NOMO-1 treated with DMSO at 0.1 percent for 48 hours (cell line): Measurements from ENCODE around the gene KRT86.
"Not testable (repeated sequence)": the region's sequence is repeated elsewhere in the genome, so short reads cannot be mapped to it uniquely, and the experiment has no call there.

Experiments used
- DNase-seq: peaks from one replicate; lab custom pipeline; 2025; ENCODE audit not compliant: unreplicated experiment; lab: John Stamatoyannopoulos, UW

Gene KRT86

DNA sequence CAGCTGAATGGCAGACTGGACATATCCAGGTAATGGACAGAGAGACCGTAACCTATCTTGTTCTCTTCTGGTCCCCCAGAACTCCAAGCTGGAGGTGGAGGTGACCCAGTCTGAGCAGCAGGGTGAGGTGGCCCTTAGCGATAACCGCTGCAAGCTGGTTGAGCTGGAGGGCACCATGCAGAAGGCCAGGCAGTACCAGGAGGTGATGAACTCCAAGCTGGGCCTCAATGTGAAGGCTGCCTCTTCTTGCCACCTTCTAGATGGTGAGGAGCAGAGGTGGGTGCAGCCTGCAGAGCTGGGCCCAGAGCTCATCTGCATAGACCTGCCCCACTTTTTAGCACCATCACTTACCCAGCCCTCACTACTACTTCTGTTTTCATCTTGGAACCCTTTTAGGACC lies 7.2 kb upstream of the KRT86 start:
- no peak for DNase-seq

DNA sequence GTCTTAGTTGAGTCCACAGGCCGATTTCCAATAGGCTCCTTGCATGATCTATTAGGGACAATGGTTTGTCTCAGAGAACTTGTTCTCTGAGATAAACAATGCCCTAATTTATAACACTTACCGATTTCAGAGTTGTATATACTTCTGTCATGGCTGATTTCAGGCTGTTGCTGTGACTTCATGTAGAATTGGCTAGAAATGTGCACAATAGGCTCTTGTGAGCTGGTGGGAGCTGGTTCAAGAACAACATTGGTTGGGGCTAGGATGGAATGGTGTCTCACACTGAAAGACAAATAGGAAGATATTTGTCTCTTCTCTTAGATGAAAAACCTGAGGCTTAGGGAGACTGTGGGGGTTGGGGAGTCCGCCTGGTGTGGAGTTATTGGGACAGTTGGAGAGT lies 6.7 kb upstream of the KRT86 start:
- no peak for DNase-seq

DNA sequence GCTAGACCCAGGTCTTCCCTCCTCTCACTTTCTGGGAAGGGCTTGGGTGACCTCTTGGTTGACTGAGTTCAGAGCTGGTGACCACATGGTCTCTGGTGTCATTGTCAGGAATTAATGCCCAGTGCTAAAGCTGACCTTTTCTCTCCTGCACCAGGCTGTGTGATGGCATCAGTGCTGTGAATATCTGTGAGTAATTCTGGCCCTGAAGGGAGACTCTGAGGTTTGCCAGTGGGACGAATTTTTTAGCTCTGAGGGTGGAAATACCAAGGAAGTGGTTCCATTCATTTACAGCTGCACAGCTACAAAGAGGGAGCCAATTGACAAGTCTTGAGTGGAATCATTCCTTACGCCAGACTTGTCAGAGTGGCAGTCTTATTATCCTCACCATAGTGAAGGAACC lies 6.2 kb upstream of the KRT86 start:
- DNase-seq, result no peak

DNA sequence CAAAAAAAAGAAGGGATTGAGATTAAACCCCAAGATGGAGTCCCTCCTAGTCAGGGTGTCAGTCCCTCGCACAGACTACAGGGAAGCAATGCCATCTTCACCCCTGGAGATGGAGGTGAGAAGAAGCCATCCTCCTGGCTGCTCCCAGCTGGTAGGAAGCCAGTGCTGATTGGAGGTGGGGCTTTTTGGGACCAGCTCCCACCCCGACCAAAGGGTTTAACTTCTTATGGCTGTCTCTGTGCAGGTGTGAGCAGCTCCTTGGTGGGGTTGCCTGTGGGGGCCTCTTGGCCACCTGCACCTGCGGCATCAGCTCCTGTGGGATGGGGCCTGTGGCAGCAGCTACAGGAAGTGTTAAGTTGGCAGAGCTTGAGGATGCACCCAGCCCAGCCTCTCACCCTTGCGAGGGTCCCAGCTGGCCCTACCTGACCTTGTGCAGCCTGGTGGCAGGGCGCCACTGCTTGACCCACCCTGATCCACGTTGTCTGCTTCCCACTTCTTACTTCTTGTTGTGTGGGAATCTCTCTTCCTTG lies 3.8 kb upstream of the KRT86 start:
- no peak for DNase-seq

GRCh38 chr12:52271158-52271557 lies 3.3 kb upstream of the KRT86 start:
- DNase-seq, result no peak

DNA sequence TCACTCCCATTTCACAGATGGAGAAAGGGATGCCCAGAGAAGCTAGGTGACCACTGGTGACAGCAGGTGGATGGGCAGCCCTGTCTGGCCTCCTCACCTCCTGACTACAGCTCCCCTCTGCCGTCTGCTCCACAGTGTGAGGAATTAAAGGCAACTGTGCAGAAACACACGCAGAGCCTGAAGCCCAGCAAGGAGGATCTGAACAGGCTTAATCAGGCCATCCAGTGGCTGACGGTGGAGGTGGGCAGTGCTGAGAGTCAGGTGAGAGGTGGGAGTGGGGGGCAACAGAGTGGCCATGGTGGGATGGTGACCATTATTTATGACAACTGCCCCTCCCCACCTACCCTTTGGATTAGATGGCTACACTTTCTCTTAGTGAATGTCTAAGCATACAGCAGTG lies 1.2 kb downstream of the KRT86 start:
- no peak for DNase-seq

DNA sequence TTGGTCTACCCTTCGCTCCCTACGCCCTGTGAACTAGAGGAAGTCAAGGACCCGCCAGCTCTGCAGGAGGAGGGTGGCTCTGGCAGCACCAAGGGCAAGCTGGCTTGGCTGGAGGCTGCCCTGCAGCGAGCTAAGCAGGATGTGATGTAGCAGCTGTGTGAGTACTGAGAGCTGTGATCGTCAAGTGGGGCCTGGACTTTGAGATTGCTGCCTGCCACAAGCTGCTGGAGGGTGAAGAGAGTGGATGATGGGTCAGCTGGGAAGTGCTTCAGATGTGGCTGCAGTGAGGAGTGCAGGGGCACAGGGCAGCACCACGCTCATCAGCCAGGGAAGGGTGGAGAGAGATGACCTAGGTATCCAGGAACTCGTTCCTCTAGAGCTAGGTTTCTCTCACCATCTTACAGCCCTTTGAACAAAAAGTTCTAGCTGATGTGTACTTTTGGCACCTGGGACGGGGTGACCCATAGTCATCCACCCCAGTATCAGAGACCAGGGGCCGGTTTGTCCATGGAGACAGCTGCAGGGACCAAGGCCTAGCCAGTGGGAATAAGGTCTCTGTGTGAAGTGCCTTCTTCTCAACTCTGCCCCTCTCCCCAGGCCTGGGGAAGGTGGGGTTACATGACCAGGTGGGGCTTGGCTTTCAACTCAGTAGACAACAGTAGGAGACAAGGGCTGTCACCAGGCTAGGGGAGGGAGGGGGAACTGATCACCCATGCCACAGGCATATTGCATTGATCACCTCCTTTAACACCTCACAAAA lies 3.2 kb downstream of the KRT86 start:
- DNase-seq, result no peak

DNA sequence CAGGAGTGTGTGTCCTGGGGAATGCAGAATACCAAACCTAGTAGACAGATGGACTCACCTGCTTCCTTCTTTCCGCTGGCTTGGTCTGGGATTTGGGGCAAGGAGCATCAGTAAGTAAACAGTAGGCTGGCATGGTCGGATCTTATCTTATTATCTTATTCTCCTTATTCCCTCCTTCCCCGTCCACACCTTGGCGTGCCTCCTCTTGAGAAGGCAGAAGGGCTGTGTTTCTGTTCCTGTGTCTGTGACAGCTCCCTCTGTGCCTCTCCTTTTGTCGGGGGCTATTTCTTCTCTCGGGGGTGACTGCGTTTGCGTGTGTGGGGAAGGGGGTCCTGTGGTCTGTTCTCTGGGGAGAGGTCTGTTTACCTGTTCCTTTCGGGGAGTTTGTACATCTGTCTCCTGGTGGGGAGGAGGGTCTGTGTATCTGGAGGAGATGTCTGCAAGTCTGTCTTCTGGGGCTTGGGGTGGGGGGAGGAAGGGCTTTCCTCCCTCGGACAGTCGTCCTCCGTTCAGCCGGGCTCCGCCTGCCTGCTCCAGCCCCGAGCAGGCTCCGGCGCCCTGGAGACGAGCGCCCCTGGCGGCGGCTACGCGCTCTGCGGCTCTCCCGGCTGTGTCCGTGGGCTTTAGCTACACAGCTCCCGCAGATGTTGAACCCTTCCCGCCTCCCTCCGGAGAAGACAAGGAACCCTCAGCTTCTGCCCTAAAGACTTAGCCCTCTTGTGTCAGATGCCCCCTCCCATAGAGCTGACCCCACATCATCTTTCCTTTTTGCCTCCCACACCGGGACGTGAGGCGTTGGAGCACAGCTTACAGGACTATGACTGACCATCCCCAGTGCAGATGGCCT lies 4.4 kb downstream of the KRT86 start:
- DNase-seq, result peak; percentile 34

DNA sequence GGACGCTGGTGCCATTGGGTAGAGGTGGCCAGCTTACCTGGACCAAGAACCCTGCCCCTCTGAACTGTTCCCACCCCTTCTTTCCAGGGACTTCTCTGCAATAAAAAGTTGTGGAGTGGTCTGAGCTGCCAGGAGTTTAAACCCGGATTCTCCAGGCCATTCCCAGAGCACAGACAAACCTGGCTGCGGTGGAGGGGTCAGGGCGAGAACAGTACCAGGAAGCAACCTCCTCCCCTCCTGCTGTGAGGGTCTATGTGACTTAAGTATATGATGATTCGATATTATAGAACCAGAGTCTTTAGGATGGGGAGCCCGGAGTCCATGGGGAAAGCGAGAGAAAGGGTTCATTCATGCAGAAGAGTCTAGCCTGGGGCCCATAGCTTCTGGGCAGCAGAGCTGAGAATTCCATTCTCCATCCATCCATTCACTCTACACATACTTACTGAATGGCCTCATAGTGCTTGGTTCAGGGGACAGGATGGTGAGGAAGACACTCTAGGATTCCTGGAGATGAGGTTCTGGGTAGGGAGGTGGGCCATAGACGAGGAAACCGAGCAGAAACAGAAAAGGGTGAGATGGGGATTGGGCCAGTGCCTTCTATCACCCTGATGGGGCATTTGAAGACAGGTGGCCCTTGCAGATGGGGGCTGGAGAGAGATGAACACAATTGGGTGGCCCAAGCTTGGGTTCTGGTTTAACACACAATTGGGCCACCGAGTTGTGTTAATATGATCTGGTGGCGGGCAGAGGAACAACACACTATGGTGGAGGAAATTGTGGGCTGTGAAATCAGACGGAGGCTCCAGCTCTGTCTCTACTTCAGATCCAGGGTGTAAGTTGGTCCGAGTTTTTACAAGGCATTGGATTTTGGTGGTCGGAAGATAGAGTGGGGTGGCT lies 5.2 kb downstream of the KRT86 start:
- DNase-seq, result no peak

- DNase-seq, result peak; percentile 68
These were observed 5.9 kb downstream of the KRT86 start for GRCh38 chr12:52280319-52280795.

- DNase-seq, result no peak
These were observed 6.5 kb downstream of the KRT86 start for GRCh38 chr12:52280796-52281560.

DNA sequence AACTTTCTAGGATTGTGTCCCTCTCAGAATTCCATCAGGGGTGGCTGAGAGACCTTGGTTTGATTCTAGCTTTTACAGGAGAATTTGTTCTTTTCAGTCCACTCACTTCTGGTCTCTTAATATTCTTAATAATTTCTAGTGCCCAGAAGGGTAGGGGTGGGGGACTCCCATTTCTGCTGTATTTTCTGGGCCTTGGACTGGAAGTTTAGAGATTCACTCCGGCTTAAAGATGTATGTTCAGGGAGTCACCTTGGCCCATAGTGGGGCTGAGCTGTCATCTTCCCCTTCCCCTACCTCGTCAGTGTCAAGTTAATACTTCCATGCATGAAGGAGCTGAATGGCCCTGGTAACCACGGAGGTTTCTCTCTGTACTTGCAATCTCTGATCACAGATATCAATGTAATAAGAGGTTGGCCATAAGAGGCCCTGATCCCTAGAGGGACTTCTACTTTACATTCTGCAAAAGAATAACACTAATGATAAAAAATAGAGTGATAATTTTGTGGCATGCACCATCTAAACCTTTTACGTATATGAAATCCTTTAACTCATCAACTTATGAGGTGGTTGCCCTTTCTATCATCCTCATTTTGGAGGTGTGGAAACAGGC lies 10.2 kb downstream of the KRT86 start:
- DNase-seq, result no peak

DNA sequence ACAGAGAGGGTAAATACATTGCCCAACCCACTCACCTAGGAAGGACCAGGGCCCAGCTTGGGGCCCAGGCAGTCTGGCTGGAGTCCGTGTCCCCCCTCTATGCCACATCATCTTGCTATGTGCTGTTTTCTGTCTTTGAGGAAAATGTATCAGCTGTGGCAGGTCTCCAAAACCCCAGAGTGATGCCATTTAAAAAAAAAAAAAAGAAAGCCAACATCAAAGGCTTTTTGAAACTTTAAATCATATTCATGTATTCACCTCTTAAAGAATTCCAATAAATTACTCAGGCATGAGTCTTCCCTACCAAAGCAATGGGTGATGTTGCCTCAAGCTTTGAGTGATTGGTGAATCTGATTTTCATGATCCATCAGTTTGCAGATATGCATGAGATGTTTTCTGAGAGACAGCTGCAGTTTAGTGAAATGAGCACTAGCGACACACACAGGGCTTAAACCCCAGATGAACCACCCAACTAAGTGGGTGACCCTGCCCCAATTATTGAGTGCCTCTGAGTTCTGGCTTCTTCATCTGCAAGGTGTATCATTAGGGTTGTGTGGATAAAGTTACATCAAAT lies 10.8 kb downstream of the KRT86 start:
- DNase-seq, result no peak

DNA sequence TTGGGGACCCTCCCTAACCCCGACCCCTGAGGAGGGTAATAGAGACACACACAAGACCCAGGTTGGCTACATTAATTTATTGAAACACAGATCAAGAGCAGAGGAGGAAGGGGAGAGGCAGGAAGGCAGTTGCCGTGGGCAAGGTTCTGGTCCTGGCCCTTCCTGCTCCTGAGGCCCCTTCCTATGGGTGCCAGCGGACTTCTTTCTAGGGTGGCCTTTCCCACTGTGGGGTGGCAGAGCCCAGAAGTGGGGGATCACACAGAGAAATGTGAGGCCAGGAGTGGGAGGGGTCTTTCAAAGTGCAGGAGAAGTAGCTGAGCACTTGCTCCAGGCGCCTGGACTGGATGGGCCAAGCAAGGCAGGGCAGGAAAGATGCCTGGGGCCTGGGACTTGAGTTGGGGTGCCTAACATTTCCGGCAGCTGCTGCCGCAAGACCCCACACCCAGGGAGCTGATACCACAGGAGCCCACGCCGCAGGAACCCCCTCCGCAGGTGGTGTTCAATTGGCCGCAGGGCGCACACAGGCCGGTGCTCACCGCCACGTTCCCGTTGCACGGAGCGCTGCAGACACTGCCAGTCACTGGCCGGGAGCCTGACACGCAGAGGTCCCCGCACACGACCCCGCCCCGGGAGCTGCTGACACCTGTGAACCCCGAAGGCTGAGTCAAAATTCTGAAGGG lies 11.5 kb downstream of the KRT86 start:
- no peak for DNase-seq

DNA sequence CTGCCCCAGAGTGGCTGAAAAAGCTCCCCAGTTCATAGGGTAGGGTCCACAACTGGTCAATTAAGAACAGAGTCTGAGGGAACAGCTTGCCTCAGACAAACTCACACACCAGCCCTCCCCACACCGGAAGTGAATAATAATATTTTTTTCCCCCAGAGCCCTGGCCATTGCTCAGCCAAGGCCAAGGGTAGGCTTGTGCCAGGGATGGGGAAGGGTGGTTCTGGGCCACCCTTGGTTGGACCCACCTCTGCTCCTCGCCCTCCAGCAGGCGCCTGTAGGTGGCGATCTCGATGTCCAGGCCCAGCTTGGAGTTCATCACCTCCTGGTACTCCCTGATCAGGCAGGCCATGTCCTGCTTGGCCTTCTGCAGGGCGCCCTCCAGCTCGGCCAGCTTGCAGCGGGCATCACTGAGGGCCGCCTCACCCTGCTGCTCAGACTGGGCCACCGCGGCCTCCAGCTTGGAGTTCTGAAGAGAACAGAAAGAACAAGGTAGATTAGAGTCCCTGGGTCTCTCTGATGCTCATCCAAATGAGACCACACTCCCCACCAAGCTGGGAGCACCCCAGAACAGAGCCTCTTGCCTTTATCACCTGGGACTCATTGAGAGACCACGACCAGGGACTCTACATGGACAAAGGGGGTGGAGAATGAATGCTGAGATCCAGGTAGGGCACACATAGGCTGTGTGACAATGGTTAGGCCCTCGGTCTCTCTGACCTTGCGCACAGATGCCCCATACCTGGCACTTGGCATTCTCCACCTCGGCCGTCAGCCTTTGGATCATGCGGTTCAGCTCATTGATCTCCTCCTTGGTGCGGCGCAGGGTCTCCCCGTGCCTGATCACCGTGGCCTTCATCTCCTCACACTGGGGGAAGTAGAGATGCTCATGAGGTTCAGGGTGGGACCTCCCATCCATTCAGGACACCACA lies 12.7 kb downstream of the KRT86 start:
- not testable (repeated sequence) for DNase-seq

DNA sequence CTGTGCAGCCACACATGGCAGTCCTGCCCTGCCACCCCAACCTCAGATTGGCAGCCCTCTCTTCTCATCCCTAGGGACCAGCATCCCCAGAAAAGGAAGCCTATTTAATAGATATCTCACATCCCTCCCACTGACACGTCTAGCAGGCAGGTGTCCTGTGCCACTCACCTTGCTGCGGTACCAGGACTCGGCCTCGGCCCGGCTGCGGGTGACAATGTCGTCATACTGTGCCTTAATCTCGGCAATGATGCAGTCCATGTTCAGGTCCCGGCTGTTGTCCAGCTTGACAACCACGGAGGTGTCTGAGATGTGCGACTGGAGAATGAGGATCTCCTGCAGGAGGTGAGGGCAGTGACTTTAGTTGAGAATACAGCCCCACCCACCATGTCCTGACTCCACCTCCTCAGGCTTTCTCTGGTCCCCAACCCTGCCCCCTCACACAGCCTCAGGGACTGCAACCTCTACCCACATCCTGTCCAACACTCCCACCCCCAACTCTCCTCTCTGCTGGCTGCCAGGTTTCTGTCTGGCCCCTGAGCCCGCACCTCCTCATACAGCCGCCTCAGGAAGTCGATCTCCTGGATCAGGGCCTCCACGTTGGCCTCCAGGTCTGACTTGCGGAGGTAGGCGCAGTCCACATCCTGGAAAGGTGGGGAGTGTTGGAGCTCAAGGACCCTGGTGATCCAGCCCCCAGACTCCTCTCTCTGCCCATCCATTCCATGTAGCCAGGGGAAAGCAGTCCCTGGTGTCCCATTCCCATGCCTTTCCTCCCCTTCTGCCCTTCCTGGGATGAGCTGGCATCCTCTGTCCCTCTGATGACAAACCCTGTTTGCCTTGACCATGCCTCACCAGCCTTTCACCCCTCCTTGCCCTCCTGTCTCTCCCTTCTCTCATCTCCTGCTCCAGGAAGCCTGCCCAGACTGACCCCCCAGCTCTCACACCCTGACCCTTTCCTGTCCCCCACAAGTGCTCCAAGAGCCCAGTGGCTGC lies 13.7 kb downstream of the KRT86 start:
- DNase-seq, result peak; percentile 25
